Stimulated activated CD8-positive, alpha-beta memory T cell treated with anti-CD3 and anti-CD28 coated beads, Interleukin-2, amount 100 ng/mL, for 48 hours (primary cell): Measurements from ENCODE around the gene TXNDC11.

Experiments
- DNase-seq, 2 donors: peaks; one replicate each; pipeline ENCODE4 v3.0.0-alpha.2; 2020; ENCODE audit warnings: low read depth in 2 of 2

Gene TXNDC11

DNA sequence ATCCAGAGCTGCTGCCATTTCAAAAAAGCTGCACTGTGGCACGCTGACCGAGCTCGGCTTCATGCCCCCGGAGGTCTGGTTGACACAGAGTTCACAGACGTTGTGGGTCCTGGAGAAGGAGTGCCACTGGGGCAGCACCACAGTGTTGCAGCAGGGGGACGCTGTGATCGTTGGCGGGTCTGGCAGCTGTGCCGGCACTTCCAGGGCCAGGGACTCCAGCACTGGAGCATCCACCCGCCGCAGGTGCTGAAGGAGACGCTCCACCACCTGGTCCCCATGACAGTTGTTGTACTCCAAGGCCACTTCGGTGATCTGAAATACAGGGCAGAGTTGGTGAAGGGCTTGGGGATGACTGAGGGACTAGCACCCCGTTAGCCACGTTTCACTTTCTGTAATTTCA lies 50.9 kb downstream of the TXNDC11 start:
- DNase-seq = no peak

DNA sequence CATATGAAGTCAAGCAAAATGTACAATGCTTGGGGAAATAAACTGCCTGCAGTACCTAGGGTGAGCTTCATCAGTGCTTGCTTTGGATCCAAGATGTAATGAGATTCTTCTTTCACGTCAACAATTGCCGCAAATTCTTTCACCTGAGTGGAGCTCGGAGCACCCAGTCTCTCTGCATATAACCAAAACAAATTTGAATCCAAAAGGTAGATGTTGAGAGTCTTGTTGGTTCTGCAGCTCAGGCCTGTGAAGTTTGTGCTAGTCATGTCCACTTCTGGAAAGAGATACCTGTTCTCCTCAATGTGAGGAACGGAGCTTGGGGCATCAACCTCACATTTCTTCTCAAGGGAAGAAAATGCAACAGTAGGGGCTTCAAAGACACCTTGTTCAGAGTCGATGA lies 51.4 kb downstream of the TXNDC11 start:
- no peak for DNase-seq

DNA sequence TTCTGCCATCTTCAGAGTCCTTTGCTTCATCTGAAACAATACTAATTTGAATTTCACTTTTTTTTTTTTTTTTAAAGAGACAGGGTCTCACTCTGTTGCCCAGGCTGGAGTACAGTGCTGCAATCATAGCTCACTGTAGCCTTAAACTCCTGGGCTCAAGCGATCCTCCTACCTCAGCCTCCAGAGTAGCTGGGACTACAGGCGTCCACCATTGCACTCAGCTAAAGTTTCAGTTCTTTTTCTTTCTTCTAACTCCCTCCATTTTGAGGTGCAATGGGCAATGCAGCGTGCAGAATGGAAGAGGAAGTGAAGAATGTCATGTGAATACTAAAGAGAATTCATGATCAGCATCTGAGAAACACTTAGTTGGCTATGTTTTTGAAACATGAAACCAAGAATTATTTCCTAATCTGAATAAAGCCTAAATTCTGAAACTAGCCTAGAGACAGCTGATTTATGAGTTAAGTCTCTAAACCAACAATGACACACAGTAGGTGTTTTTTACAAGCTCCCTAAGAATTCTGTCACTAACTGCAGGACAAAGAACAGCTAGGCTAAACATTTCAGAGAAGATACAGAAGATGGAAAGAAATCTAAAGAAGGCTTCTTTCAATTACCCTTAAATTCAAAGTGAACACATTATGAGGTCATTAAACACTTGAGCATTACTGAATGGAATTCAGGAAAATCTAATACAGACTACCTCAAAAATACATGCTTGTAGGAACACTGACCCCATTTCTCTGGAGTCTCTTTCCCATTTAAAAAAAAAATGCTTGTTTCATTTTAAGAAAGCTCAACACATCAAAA lies 53.4 kb downstream of the TXNDC11 start:
- no peak for DNase-seq

DNA sequence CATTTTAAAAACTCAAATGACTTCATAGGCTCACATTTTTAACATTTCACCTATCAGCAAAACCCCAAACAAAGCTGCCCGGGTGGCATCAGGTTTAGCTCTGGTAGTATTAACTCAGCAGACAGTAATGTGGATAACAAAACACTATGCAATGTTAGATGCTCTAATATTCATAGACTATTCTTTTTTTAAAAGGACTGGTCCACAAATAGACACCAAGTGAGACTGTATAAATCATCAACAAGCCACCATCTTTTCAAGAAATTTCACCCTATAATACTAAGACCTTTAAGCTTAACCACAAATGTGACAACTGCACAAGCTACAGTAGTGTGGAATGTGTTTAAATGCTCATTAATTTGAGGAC lies 54.2 kb downstream of the TXNDC11 start:
- DNase-seq = no peak

DNA sequence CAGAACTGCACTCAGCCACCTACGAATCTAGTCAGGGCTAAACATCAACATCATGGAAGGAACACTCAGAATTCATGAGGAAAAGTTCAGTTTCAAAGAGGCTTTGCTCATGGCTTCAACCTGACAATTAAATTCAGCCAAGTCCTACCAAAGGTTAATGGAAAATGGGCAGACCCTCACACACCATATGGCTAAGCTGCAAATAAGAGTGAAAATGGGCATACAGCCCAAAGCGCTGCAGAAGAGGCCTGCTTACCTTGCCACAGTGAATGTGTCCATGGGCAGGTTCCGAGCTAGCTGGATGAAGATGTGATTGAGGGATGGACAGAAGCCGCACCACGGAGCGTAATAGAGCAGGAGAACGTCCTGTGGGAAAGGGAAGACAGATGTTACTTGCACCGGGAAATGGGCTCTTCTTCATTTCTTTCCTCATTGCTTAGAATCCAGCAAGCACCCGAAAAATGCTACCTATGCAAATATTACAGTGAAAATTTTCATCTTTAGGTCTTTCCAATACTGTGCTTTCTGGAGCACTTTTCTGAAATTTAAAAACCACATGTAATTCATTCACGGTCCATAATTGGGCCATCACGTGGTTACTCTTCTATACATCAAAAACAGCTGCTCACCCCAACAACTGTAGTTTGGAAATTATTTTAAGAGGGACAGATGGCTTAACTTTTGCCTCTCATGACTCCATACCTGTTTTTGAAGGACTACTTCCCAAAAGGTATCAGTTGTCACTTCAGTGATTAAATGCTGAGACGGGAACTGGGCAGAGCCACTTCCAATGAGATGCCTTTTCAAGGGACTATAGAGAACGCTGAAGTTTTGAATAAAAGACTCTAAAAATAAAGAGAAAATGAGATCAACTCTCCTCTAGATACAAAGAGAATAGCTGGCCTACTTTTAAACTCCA lies 54.8 kb downstream of the TXNDC11 start:
- DNase-seq = no peak

DNA sequence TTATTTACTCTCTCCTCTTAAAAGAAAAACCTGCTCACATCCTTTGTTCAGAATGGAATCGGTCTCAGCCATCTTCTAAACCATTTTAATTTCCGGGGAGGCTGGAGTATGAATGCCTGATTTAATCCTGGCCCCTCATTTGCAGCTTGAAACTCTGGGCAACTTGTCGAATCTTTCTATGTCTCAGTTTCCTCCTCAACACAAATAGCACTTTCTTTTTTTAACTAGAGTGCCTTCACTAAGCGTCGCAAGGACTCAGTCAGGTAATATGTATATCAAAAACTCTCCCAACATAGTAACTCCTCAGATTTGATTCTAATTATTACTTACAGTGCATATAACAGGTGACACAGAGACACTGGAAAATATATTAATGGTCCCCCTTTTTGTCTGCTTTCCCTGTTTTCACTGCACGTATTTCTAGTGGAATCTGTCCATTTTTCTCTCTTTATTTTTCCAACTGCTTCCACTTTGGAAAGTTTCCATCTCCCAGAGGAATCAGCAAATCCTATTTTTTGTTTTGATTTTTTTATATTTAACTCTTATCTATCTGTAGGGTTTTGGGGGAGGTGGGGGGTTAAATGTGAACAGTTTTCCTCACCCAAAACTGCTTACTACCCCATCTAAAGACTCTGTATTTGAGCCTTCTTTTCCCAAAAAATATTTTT lies 55.8 kb downstream of the TXNDC11 start:
- DNase-seq = no peak

DNA sequence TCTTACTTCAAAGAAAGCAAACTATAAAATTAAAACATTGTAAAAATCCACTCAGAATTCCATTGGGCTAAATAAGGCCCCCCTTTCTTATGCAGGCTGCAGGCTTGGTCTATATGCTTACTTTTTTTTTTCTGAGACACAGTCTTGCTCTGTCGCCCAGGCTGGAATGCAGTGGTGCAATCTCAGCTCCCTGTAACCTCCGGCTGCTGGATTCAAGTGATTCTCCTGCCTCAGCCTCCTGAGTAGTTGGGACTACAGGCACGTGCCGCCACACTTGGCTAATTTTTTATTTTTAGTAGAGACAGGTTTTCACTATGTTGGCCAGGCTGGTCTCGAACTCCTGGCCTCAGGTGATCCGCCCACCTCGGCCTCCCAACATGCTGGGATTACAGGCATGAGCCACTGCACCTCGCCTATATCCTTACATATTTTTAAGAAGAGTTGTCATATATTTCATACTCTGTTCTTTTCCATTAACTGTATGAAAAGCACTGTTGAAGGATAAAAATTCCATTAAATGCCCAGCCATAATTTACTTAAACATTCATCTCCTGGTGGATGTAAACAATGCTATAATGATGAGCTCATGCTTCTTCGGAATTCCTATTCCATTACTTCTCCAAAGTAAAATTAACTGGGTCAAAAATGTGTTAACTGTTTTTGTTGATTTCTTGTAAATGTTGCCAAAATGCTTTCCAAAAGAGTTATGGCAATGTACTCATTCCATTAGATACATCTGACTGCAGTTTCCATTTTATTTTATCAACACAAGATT lies 56.6 kb downstream of the TXNDC11 start:
- DNase-seq = no peak

DNA sequence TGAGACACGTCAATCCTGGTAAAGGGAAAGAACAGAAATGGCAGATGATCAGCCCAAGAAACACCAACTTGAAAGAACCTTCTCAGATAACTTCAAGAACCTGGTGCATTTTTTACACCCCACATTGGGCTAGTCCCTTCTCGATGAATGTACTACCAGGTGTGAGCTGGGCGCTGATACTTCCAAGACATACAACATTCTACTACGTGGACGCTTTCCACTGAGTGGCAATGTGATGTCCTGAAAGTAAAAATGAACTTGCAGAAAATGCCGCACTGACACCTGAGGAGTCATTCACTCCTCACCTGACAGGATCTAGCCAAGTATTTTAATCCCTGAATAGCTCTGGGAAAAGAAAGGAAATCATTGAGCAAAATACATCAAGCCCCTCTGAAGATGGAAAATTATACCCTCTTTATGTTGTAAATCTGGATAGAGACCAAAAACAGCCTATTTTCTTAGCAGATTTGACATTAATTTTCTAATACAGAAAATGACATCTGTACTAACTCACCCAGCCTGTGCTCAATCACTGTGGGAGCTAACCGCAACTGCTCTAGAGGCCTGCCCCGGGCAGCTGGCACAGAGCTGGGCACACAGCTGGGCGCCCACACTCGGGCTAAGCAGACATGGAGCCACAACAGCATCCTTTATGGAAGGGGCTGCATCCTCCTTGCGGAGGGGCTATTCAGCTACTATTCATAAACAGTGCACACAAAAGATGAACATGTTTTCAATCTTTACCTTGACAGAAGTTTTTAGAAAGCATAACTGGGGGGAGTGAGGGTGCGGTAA lies 58.2 kb downstream of the TXNDC11 start:
- no peak for DNase-seq

DNA sequence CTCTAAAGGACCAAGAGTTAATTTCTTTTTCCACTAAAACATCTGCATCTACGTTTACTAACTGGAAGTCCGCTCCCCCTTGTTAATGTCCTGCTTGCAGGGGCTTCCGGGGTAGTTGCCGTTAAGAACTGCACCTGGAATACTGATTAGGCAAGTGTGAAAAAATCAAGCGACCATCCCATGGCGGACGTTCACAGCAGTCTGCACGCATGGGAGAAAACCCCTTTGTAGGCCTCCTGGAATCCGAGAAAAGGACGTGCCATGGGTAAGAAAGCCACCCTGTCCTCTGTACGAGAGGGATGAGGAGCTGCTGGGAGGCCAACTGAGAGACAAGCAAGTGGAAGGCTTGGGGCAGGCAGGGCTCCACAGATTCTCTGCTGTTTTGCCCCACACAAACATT lies 59.5 kb downstream of the TXNDC11 start:
- no peak for DNase-seq

DNA sequence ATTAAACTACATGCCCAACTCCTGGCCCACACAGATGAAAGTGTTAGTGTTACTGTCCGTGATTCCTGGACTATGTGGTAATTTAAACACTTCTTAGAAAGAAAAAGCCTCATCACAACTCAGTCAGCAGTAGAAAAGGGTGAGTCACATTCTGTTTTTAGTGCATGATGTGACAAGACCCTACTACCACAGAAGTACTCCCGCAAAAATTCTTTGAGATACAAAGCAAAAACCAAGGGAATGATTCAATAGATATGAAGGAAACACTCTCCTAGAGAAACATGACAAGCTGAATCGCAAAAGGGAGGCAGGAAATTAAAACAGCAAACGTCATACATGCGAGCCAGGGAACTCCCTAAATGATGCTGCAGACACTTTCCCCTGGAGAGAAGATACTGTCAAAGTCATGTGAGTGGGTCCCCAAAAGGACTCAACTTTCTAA lies 60.0 kb downstream of the TXNDC11 start:
- no peak for DNase-seq

DNA sequence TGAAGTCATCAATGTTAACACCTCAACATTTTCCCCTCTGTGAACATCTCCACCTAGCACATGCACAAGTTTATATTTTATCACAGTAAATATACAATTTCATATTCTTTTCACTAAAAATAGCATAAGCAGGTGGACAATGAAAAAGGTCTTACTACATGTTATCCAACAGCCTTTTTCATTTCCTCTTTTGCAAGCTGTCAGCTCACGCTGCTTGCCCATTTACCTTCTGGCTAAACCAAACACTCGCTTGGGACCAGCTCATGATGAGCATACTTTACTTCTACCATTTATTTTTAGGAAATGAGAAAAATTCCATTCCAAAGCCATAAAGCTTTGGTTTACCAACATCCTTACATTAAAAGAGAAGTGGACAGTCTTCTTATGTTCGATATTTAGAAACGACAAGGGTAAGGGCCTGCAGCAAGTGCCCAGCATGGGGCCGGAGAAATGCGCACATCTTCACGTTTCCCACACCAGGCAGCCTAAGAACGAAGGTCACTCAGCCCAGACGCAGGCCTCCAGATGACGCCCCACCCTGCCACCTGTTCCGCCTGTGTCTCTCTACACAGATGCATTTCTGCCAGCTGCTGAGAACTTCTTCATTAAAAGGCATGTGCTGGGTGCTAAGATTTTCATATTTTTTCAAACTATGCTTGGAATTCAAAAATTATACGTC lies 60.5 kb downstream of the TXNDC11 start:
- no peak for DNase-seq

DNA sequence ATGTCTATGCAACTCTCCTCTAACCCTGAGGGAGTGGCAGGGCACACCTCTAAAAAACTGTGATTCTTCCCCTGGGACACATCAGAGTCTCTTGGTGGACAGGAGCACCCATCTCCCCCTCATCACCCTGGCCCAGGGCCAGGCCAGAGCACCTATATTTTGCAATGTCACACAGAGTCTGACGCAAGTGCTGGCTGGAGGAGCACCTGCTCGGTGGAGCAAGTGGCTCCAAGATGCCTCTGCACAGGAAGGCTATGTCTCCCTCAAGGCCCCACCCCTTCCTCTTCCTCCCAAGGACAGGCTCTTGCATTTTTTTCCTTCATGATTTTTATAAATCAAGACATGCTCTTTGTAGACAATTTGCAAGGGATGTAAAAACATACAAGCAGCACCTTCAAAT lies 61.1 kb downstream of the TXNDC11 start:
- no peak for DNase-seq

DNA sequence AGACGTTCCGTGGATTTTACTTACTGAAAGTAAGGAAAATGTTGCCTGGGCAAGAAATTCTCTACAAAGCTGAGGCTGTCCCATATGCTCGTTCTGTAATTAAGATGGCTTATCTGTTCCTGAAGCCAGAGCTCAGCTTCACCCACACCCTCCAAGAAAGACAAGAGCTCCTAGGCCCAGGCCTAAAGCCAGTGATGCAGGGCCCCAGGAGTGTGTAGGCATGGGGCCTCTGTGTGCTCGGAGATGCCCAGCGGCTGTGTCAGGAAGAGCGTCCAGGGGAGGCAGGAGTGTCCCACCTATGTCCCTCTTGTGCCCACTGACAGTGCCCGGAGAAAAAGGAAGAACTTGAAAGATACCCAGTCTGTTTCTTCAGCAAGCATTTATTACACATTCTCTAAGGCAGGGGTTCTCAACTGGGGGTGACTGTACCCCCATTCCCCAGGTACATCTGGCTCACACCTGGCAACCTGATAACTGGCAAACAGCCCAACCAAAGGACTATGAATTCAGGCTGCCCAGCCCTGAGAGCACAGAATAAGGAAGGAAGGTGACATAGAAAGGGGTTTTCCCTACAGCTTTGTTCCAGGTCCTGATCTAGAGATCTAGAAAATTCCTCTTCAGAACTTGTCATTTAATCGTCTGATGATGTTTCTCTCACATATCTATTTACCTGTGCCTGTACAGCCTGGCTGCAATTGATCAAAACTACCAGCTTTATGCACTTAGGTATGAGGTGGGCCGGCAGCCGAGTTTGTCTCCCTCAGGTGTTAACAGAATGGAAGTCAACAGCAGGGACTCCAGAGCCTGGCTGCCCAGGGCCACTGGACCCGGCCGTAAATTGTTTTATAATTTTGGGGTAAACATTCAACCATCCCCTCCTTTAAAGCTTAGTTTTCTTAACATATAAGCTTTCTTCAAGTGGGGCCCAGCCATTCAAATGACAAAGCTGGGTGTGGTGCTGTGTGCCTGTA lies 62.4 kb downstream of the TXNDC11 start:
- no peak for DNase-seq

DNA sequence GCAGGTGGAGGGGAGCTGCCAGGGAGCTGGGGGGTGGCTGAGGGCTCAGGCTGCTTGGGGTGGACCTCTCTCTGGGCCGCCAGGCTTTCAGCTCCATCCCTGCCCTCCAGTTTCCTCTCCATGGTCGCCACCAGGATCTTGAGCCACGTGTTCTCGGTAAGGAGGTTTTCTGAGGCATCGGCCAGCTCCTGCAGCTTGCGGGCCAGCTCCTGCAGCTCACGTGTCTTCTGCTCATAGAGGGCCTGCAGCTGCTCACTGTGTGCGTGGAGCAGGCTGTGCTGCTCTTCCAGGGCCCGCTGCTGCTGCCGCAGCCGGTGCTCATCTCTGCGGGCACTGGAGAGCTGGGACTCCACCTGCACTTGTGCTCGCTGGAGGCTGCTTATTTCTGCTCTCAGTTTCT lies 63.4 kb downstream of the TXNDC11 start:
- no peak for DNase-seq

DNA sequence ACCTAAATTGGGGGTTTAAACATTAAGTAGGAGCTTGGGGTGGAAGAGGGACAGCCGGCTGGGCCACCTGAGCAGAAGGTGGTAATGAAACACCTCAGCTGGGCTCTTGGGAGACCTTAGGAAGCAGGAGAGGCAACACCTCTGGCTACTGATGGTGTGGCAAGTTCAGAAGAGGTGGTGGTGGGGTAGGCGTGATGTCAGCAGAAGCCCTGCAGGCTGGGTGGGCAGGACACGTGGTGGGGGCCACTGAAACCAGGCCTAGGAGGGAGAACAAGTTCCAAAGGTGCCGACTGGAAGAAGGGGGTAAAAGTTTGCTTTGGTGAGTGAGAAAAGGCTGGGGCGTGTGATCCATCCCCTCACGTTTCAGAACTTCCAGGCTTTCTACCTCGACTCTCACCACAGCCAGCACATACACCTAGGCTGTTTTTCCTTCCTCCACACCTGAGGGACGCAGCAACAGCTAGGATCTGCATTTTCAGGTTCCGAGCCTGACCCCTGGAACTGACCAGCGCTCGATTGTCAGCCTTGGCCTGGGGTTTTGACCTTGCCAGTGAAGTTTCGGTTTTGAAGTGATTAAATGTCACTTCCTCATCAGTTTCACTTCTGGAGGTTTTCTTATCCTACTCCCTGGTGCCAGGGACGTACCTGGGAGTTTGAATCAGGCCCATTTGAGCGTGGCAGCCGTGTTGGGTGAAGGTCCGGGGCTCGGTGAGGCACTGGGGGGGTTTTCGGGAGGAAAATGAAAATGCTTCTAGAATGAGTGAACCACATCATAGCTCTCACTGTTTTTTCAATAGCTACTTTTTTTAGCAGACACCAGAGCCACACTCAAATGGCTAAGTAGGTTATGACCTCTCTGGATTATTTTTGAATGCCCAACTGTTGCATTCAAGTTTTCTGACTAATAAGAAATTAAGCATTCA lies 64.4 kb downstream of the TXNDC11 start:
- DNase-seq = no peak

DNA sequence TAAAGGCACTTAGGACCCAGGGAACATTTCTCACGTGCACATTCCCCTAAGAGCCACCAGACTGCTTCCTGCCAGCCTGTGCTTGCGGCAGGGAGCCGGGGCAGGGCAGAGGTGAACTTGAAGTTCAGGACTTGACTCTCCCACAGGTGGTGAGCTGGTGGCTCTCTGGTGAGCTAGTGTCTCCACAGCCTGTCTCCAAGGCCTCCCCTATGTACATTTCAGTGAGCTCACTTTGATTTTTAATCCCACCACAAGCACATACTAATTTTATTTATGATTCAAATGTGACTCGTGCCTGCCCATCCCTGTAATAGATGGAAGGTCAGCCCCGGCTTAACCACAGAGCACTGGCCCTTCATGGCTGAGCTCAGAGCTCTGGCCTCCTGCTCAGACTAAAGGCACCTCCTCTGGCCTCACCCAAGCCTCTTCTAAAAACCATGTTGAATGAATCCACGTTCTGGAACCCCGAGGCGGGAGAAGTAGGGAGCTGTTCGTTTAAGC lies 65.2 kb downstream of the TXNDC11 start:
- DNase-seq = no peak

DNA sequence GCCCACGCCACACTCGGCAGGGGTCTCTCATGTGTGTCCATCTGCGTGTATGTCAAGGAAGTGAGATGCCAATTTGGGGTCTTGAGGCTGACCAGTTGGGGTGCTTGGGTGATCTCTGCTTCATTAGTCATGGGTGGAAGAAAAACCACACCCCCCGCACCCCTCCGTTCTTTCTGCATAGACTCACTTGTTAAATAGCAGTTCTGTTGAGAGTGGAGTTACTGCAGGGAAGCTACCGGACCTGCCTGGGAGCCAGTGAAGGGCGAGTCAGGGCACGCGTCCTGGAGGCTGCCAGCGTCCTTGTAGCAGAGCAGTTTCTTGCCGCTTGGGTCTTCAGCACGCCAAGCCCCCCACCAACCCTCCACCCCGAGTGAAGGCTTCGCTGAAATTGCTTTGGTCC lies 65.9 kb downstream of the TXNDC11 start:
- no peak for DNase-seq
